SK-N-SH (cell line): Measurements from ENCODE around the gene RABL6. TPM values are rescaled to one million over a fixed set of nuclear protein-coding genes. Genes with fewer than 3 reads are reported as not detected.

Experiments used
- CTCF ChIA-PET: fragments of 300-600, 350-600 bp; formaldehyde crosslinking; extraction: SDS; loops from one replicate; lab custom pipeline; 2021; lab: Yijun Ruan, JAX
- POLR2A ChIA-PET: fragments of 350-600 bp; sonication (Branson Sonifier 250); formaldehyde crosslinking; extraction: SDS; loops from one replicate; lab custom pipeline; 2020; ENCODE audit warnings: antibody characterized with exemption, inconsistent platforms; lab: Yijun Ruan, JAX
- DNase-seq: peaks from one replicate; pipeline ENCODE4 v3.0.0; 2012
- H2AFZ ChIP-seq: fragments of 200-600 bp; sonication (generic); 2 replicates; pipeline ENCODE4 v1.8.1; 2016; ENCODE audit warnings: antibody characterized with exemption, mild to moderate bottlenecking, low read depth
- H3F3A ChIP-seq: fragments of 200-600 bp; sonication (generic); replicated peaks from 2 replicates; pipeline ENCODE3; 2016; ENCODE audit warnings: antibody characterized with exemption, mild to moderate bottlenecking; ENCODE audit not compliant: insufficient read depth
- H3K27ac ChIP-seq, 2 experiments: fragments of 200-500 bp in 1 of 2; fragments of 200-600 bp in 1 of 2; sonication (Bioruptor generic) in 1 of 2; sonication (generic), shearing (Covaris generic) in 1 of 2; 2 replicates each; pipeline versions ENCODE4 v1.5.1 to v1.6.1; 2014 to 2016; ENCODE audit warnings: low read depth in 2 of 2, inconsistent platforms in 1 of 2, low read length in 1 of 2, mild to moderate bottlenecking in 1 of 2, mixed read lengths in 1 of 2
- H3K27me3 ChIP-seq: fragments of 200-600 bp; sonication (generic), shearing (Covaris generic); 2 replicates; pipeline ENCODE4 v1.6.1; 2016; ENCODE audit warnings: mixed run types; ENCODE audit not compliant: insufficient read depth
- H3K36me3 ChIP-seq, 2 experiments: fragments of 200-500 bp in 1 of 2; fragments of 200-600 bp in 1 of 2; sonication (Bioruptor generic) in 1 of 2; sonication (generic) in 1 of 2; replicated peaks in 1 of 2; 2 replicates each; pipeline versions ENCODE3 to v1.5.1; 2014 to 2016; ENCODE audit warnings: low read length in 1 of 2, mild to moderate bottlenecking in 1 of 2; ENCODE audit not compliant: insufficient read depth in 2 of 2, control insufficient read depth in 1 of 2
- H3K4me1 ChIP-seq, 2 experiments: fragments of 200-500 bp in 1 of 2; fragments of 200-600 bp in 1 of 2; sonication (Bioruptor generic) in 1 of 2; sonication (generic), shearing (Covaris generic) in 1 of 2; 2 replicates each; pipeline versions ENCODE4 v1.5.1 to v1.6.1; 2014 to 2016; ENCODE audit warnings: low read depth in 1 of 2, low read length in 1 of 2, mixed run types in 1 of 2; ENCODE audit not compliant: insufficient read depth in 2 of 2, control insufficient read depth in 1 of 2
- H3K4me2 ChIP-seq: fragments of 200-600 bp; sonication (generic), shearing (Covaris generic); 2 replicates; pipeline ENCODE4 v1.6.1; 2017; ENCODE audit warnings: mixed run types
- H3K4me3 ChIP-seq, 2 experiments: fragments of 200-500 bp in 1 of 2; fragments of 200-600 bp in 1 of 2; sonication (Bioruptor generic) in 1 of 2; sonication (generic), shearing (Covaris generic) in 1 of 2; 2 replicates each; pipeline versions ENCODE4 v1.5.1 to v1.8.1; 2014 to 2016; ENCODE audit warnings: low read depth in 2 of 2, inconsistent platforms in 1 of 2, low read length in 1 of 2, mild to moderate bottlenecking in 1 of 2, mixed read lengths in 1 of 2, moderate library complexity in 1 of 2
- H3K79me2 ChIP-seq: fragments of 200-600 bp; sonication (generic); 2 replicates; pipeline ENCODE4 v1.8.1; 2017; ENCODE audit warnings: mild to moderate bottlenecking; ENCODE audit not compliant: insufficient read depth
- H3K9ac ChIP-seq: fragments of 200-600 bp; sonication (generic); 2 replicates; pipeline ENCODE4 v1.6.1; 2017; ENCODE audit warnings: mixed run types
- H3K9me2 ChIP-seq: fragments of 200-600 bp; sonication (generic); 2 replicates; pipeline ENCODE4 v1.6.1; 2017; ENCODE audit warnings: mixed run types
- H3K9me3 ChIP-seq: fragments of 200-600 bp; sonication (generic); 2 replicates; pipeline ENCODE4 v1.6.1; 2017; ENCODE audit warnings: mixed run types, mild to moderate bottlenecking, moderate library complexity
- H4K20me1 ChIP-seq: fragments of 200-600 bp; sonication (generic); 2 replicates; pipeline ENCODE4 v1.6.1; 2017; ENCODE audit warnings: mild to moderate bottlenecking, mixed run types; ENCODE audit not compliant: insufficient read depth
- CTCF ChIP-seq: fragments of 200-600 bp; sonication (generic); IDR thresholded peaks from 2 replicates; pipeline ENCODE4 v1.6.1; 2017; ENCODE audit warnings: antibody characterized with exemption, mild to moderate bottlenecking, moderate library complexity
- ELF1 ChIP-seq: IDR thresholded peaks from 2 replicates; pipeline ENCODE4 v1.4.0; 2012
- EZH2phosphoT487 ChIP-seq: fragments of 200-600 bp; sonication (generic); IDR thresholded peaks from 2 replicates; pipeline ENCODE4 v1.6.1; 2017; ENCODE audit warnings: low read depth, mixed run types, mild to moderate bottlenecking, antibody characterized with exemption, moderate library complexity, borderline replicate concordance
- FOSL2 ChIP-seq: IDR thresholded peaks from 2 replicates; pipeline ENCODE4 v1.4.0; 2012; ENCODE audit warnings: low read depth, mild to moderate bottlenecking, moderate library complexity, borderline replicate concordance
- FOXM1 ChIP-seq: IDR thresholded peaks from 2 replicates; pipeline ENCODE4 v1.4.0; 2012; ENCODE audit warnings: low read depth, mild to moderate bottlenecking
- GATA2 ChIP-seq: sonication (generic); formaldehyde crosslinking; IDR thresholded peaks from 2 replicates; pipeline ENCODE4 v1.5.0; 2020; ENCODE audit warnings: mild to moderate bottlenecking, missing genetic modification reagents
- IRF3 ChIP-seq: fragments of 150-350 bp; IDR thresholded peaks from 2 replicates; pipeline ENCODE4 v1.6.1; 2016; ENCODE audit warnings: mild to moderate bottlenecking, low read depth, low read length
- JUND ChIP-seq: IDR thresholded peaks from 2 replicates; pipeline ENCODE4 v1.4.0; 2012
- MAX ChIP-seq: IDR thresholded peaks from 2 replicates; pipeline ENCODE4 v1.4.0; 2012; ENCODE audit warnings: low read depth
- MEF2A ChIP-seq: IDR thresholded peaks from 2 replicates; pipeline ENCODE4 v1.4.0; 2012; ENCODE audit warnings: low read depth, borderline replicate concordance
- MXI1 ChIP-seq: IDR thresholded peaks from 2 replicates; pipeline ENCODE4 v1.6.1; 2012; ENCODE audit warnings: mild to moderate bottlenecking, low read depth, low read length, improper control_type of control experiment
- NRF1 ChIP-seq: IDR thresholded peaks from 2 replicates; pipeline ENCODE4 v1.6.1; 2012; ENCODE audit warnings: low read depth, mild to moderate bottlenecking, low read length
- RAD21 ChIP-seq: IDR thresholded peaks from 2 replicates; pipeline ENCODE4 v1.6.1; 2012; ENCODE audit warnings: mild to moderate bottlenecking, low read length
- REST ChIP-seq: IDR thresholded peaks from 2 replicates; pipeline ENCODE4 v1.6.1; 2012; ENCODE audit warnings: mild to moderate bottlenecking, low read depth, low read length, moderate library complexity
- RXRA ChIP-seq: IDR thresholded peaks from 2 replicates; pipeline ENCODE4 v1.4.0; 2012; ENCODE audit warnings: low read depth, mild to moderate bottlenecking, borderline replicate concordance
- TAF1 ChIP-seq: IDR thresholded peaks from 2 replicates; pipeline ENCODE4 v1.6.1; 2012; ENCODE audit warnings: low read depth, mild to moderate bottlenecking, low read length, moderate library complexity, borderline replicate concordance
- TCF12 ChIP-seq: IDR thresholded peaks from 2 replicates; pipeline ENCODE4 v1.4.0; 2012
- WGBS: methylation state at CpG from one replicate; pipeline ENCODE4 v1.1.6; 2017; ENCODE audit warnings: low lambda C conversion rate; 5-methylcytosine and 5-hydroxymethylcytosine counted together
- polyA plus RNA-seq, 3 experiments: library from polyadenylated mRNA; depleted of rRNA; stranded (reverse); fragments of >200 nt; gene quantifications; 2 replicates each; pipeline ENCODE4 v1.2.3, GENCODE V29; 2012

The RABL6 gene
- polyA plus RNA-seq, 1 of the 3 experiments (the other 2 are of a cell fraction), result 43.6 TPM

- TF ChIP-seq CTCF (no peak), MAX (no peak), NRF1 (no peak), FOXM1 (no peak), MEF2A (no peak), RXRA (no peak), GATA2 (CRISPR knock-in tag) (no peak), FOSL2 (no peak)
Observed at GRCh38 chr9:136857166-136857565, 49.4 kb downstream of the RABL6 start (continued).

GRCh38 chr9:136857581-136858412 is 50.0 kb downstream of the RABL6 start:
- Histone ChIP-seq H2AFZ (no peak overlapping the region), H4K20me1 (no peaks in the 10 kb centered on the region), H3K9me3 (no peaks in the 10 kb centered on the region), H3K9me2 (no peaks in the 10 kb centered on the region), H3K79me2 (no peaks in the 10 kb centered on the region), H3F3A (no peaks in the 10 kb centered on the region), H3K4me2 (no peak overlapping the region), H3K4me3 (no peak overlapping the region), H3K4me1 (peaks cover 0 to 13% of the 10 kb centered on the region in 2 experiments; a peak in 3 of 4 replicates), H3K36me3 (peaks cover 3 to 24% of the 10 kb centered on the region in 2 experiments), H3K27ac (no peak overlapping the region; a peak in 1 of 4 replicates), H3K27me3 (no peaks in the 10 kb centered on the region), H3K9ac (no peak overlapping the region)
- TF ChIP-seq JUND, result no peak
- no peak for TF ChIP-seq MXI1
- TF ChIP-seq TAF1, result no peak
- no peak for TF ChIP-seq EZH2phosphoT487
- WGBS, result 100% methylated on average over 3 of the region's 29 CpGs
- DNase-seq, result no peak
- ChIA-PET CTCF (interaction anchor here (1.1 kb wide), 1 partner anchor 13 kb away, joined by 7 read pairs; no protein-coding TSS in a partner anchor), POLR2A (no interaction called here)

- Histone ChIP-seq H3K27ac (peak overlapping the region in 1 of 2 experiments; percentile 39; a peak in 1 of 4 replicates), H3K4me3 (no peak overlapping the region), H3K79me2 (peaks cover 4% of the 10 kb centered on the region; the same call in 1 of the 2 replicates), H3K4me2 (no peak overlapping the region), H3K9ac (no peak overlapping the region), H4K20me1 (no peaks in the 10 kb centered on the region), H2AFZ (no peak overlapping the region), H3K36me3 (peaks cover 7 to 30% of the 10 kb centered on the region in 2 experiments), H3K4me1 (peaks cover 0 to 13% of the 10 kb centered on the region in 2 experiments; a peak in 3 of 4 replicates), H3K27me3 (no peaks in the 10 kb centered on the region), H3F3A (no peaks in the 10 kb centered on the region), H3K9me2 (no peaks in the 10 kb centered on the region), H3K9me3 (no peaks in the 10 kb centered on the region)
- 91% methylated on average over 10 of the region's 15 CpGs for WGBS
- ChIA-PET POLR2A (interaction anchor here (1.2 kb wide), 1 partner anchor 18 kb away, joined by 3 read pairs; no protein-coding TSS in a partner anchor), CTCF (interaction anchor here (1.1 kb wide), 1 partner anchor 14 kb away, joined by 7 read pairs; no protein-coding TSS in a partner anchor)
- DNase-seq, result no peak
- TF ChIP-seq TCF12, result no peak
- no peak for TF ChIP-seq IRF3
- TF ChIP-seq RAD21, result no peak
- no peak for TF ChIP-seq TAF1
- TF ChIP-seq REST, result no peak
- TF ChIP-seq MAX, result no peak
- TF ChIP-seq ELF1, result no peak
Observed at GRCh38 chr9:136858452-136858843, 50.7 kb downstream of the RABL6 start.
